ENCODE measurements around the gene S100A7. TPM values are rescaled to one million over a fixed set of nuclear protein-coding genes. Genes with fewer than 3 reads are reported as not detected.

S100A7 gene
- total and polyA plus RNA-seq, 9 of the 15 experiments (the other 6 are each of a cell fraction or from before 2014, with no cell fraction given) = not detected

DNA sequence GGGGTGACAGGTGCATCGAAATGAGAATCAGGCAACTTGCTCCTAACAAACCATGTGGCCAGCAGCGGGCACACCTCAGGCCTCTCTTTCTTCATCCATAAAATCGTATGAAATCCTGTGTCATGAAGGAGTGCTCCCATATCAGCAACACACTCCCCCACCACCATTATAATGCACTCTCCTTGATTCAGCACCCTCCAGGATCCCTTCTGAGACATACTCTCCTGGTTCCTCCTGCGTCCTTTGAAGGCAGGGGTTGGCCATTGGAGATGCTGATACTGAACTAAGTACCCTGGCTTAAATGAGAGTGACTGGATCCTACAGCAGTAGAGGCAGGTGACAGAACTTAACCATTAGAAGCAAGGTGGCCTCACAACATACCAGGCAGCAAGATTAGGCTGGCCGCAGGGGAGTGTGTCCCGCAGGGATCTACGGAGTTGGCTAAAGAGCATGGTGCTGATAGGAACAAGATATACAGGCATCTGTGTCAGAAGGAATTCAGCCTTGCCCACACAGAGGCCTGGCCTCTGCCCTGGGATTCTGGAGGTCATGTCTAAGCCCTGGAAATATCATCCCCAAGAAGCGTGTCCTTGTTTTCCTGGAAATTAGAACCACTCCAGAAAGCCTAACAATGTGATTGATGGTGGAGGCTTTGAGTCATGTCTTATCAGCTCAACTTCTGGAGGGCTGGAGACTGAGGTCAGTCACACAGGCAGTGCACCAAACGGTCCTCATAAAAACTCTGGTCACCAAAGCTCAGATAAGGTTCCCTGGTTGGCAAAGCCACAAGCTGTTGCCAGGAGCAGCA lies 27.4 kb downstream of the S100A7 start (continued):
- TF ChIP-seq ZNF217 (CRISPR knock-in tag; IDR thresholded peaks at IDR 0.05) (no peak), CCAR2 (IDR thresholded peaks at IDR 0.05; ENCODE audit: low read depth, low read length) (no peak), CBX5 (IDR thresholded peaks at IDR 0.05; ENCODE audit: borderline replicate concordance, low read depth) (no peak), ZKSCAN8 (CRISPR knock-in tag; IDR thresholded peaks at IDR 0.05) (no peak), ZFPM2 (CRISPR knock-in tag; IDR thresholded peaks at IDR 0.05) (no peak), NCOA4 (IDR thresholded peaks at IDR 0.05; ENCODE audit: partially characterized antibody) (no peak), ZNF232 (CRISPR knock-in tag; IDR thresholded peaks at IDR 0.05) (no peak), KDM5B (IDR thresholded peaks at IDR 0.05; ENCODE audit: insufficient replicate concordance, low read depth, low read length) (no peak), MITF (IDR thresholded peaks at IDR 0.05) (peak; percentile 68), ZBTB5 (IDR thresholded peaks at IDR 0.05) (peak; percentile 73), MYBL2 (IDR thresholded peaks at IDR 0.05; ENCODE audit: low read depth) (no peak), MYBL2 (CRISPR knock-in tag; IDR thresholded peaks at IDR 0.05; ENCODE audit: borderline replicate concordance) (no peak)
- TF ChIP-seq, protein P1, sequence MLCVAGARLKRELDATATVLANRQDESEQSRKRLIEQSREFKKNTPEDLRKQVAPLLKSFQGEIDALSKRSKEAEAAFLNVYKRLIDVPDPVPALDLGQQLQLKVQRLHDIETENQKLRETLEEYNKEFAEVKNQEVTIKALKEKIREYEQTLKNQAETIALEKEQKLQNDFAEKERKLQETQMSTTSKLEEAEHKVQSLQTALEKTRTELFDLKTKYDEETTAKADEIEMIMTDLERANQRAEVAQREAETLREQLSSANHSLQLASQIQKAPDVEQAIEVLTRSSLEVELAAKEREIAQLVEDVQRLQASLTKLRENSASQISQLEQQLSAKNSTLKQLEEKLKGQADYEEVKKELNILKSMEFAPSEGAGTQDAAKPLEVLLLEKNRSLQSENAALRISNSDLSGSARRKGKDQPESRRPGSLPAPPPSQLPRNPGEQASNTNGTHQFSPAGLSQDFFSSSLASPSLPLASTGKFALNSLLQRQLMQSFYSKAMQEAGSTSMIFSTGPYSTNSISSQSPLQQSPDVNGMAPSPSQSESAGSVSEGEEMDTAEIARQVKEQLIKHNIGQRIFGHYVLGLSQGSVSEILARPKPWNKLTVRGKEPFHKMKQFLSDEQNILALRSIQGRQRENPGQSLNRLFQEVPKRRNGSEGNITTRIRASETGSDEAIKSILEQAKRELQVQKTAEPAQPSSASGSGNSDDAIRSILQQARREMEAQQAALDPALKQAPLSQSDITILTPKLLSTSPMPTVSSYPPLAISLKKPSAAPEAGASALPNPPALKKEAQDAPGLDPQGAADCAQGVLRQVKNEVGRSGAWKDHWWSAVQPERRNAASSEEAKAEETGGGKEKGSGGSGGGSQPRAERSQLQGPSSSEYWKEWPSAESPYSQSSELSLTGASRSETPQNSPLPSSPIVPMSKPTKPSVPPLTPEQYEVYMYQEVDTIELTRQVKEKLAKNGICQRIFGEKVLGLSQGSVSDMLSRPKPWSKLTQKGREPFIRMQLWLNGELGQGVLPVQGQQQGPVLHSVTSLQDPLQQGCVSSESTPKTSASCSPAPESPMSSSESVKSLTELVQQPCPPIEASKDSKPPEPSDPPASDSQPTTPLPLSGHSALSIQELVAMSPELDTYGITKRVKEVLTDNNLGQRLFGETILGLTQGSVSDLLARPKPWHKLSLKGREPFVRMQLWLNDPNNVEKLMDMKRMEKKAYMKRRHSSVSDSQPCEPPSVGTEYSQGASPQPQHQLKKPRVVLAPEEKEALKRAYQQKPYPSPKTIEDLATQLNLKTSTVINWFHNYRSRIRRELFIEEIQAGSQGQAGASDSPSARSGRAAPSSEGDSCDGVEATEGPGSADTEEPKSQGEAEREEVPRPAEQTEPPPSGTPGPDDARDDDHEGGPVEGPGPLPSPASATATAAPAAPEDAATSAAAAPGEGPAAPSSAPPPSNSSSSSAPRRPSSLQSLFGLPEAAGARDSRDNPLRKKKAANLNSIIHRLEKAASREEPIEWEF (CRISPR knock-in tag; IDR thresholded peaks at IDR 0.05) = no peak

Measured in K562 (cell line).